PFSK-1 (cell line): ENCODE results near the gene GNG13.

Experiments
- FOXP2 ChIP-seq: optimal IDR thresholded peaks from 2 replicates; pipeline ENCODE3; 2011; ENCODE audit warnings: borderline replicate concordance, control low read depth, inconsistent platforms; ENCODE audit not compliant: insufficient read depth; ENCODE audit errors: extremely low read length, extremely low read depth
- POLR2AphosphoS5 ChIP-seq: IDR thresholded peaks from 2 replicates; pipeline ENCODE4 v1.6.1; 2012; ENCODE audit warnings: low read depth, mild to moderate bottlenecking, control low read depth, low read length, moderate library complexity
- REST ChIP-seq, 2 experiments: IDR thresholded peaks; 2 replicates each; pipeline versions ENCODE4 v1.6.1 to v1.8.0; 2011 to 2012; ENCODE audit warnings: low read depth in 2 of 2, low read length in 2 of 2, control low read depth in 1 of 2, inconsistent platforms in 1 of 2, mild to moderate bottlenecking in 1 of 2, moderate library complexity in 1 of 2; ENCODE audit not compliant: insufficient read depth in 1 of 2
- SIN3A ChIP-seq: IDR thresholded peaks from 2 replicates; pipeline ENCODE4 v1.6.1; 2012; ENCODE audit warnings: mild to moderate bottlenecking, low read length, moderate library complexity, borderline replicate concordance; ENCODE audit not compliant: insufficient read depth
- TAF1 ChIP-seq: IDR thresholded peaks from 2 replicates; pipeline ENCODE4 v1.6.1; 2012; ENCODE audit warnings: low read length, control low read depth, borderline replicate concordance; ENCODE audit not compliant: insufficient read depth

Gene GNG13

GRCh38 chr16:825341-826061, 25.0 kb upstream of the GNG13 start:
- TF ChIP-seq TAF1: no peak
- no peak for TF ChIP-seq POLR2AphosphoS5
- TF ChIP-seq SIN3A: no peak
- TF ChIP-seq REST (IDR thresholded peaks at IDR 0.05; ENCODE audit: insufficient read depth in 1 of 2, low read depth in 2 of 2, low read length in 2 of 2): no peak
- TF ChIP-seq FOXP2: no peak

GRCh38 chr16:824601-825000, 24.1 kb upstream of the GNG13 start:
- no peak for TF ChIP-seq SIN3A
- TF ChIP-seq FOXP2: no peak
- TF ChIP-seq REST (IDR thresholded peaks at IDR 0.05; ENCODE audit: insufficient read depth in 1 of 2, low read depth in 2 of 2, low read length in 2 of 2): no peak
- TF ChIP-seq POLR2AphosphoS5: no peak
- no peak for TF ChIP-seq TAF1

GRCh38 chr16:824194-824593, 23.7 kb upstream of the GNG13 start:
- no peak for TF ChIP-seq SIN3A
- TF ChIP-seq FOXP2: no peak
- no peak for TF ChIP-seq TAF1
- no peak for TF ChIP-seq REST (IDR thresholded peaks at IDR 0.05; ENCODE audit: insufficient read depth in 1 of 2, low read depth in 2 of 2, low read length in 2 of 2)
- no peak for TF ChIP-seq POLR2AphosphoS5

GRCh38 chr16:822909-823297, 22.4 kb upstream of the GNG13 start:
- TF ChIP-seq FOXP2: no peak
- no peak for TF ChIP-seq REST (IDR thresholded peaks at IDR 0.05; ENCODE audit: insufficient read depth in 1 of 2, low read depth in 2 of 2, low read length in 2 of 2)
- TF ChIP-seq POLR2AphosphoS5: no peak
- no peak for TF ChIP-seq SIN3A
- no peak for TF ChIP-seq TAF1
